GM06990 (cell line): ENCODE results near the gene JMJD8.

Experiments used
- DNase-seq: peaks from one replicate; pipeline ENCODE4 v3.0.0-alpha.2; 2011; ENCODE audit not compliant: insufficient read length; ENCODE audit errors: extremely low read depth
- H3K27me3 ChIP-seq: replicated peaks from 2 replicates; pipeline ENCODE4 v1.6.0; 2011; ENCODE audit warnings: low read length; ENCODE audit not compliant: control insufficient read depth, insufficient read depth
- H3K36me3 ChIP-seq: 2 replicates; pipeline ENCODE4 v1.5.1; 2011; ENCODE audit warnings: low read length; ENCODE audit not compliant: control insufficient read depth, insufficient read depth
- H3K4me3 ChIP-seq: replicated peaks from 2 replicates; pipeline ENCODE4 v1.5.1; 2011; ENCODE audit warnings: low read depth, mild to moderate bottlenecking, control low read depth, low read length
- CTCF ChIP-seq: IDR thresholded peaks from 2 replicates; pipeline ENCODE4 v1.5.1; 2011; ENCODE audit warnings: low read length, control low read depth, mild to moderate bottlenecking, inconsistent platforms; ENCODE audit not compliant: insufficient read depth, poor library complexity, severe bottlenecking

The JMJD8 gene

GRCh38 chr16:669666-670065 lies 14.5 kb downstream of the JMJD8 start:
- H3K4me3 ChIP-seq: no peak overlapping the region; the same call in 1 of the 2 replicates
- no peak for DNase-seq

GRCh38 chr16:668519-669171 lies 15.5 kb downstream of the JMJD8 start:
- no peak for DNase-seq
- TF ChIP-seq CTCF: no peak
- Histone ChIP-seq H3K4me3 (peak overlapping the region; percentile 69), H3K36me3 (peaks cover 30% of the 10 kb centered on the region), H3K27me3 (no peaks in the 10 kb centered on the region)

More at GRCh38 chr16:669666-670065, 14.5 kb downstream of the JMJD8 start:
- Histone ChIP-seq H3K27me3 (no peaks in the 10 kb centered on the region), H3K36me3 (peaks cover 31% of the 10 kb centered on the region)
- no peak for TF ChIP-seq CTCF

DNA sequence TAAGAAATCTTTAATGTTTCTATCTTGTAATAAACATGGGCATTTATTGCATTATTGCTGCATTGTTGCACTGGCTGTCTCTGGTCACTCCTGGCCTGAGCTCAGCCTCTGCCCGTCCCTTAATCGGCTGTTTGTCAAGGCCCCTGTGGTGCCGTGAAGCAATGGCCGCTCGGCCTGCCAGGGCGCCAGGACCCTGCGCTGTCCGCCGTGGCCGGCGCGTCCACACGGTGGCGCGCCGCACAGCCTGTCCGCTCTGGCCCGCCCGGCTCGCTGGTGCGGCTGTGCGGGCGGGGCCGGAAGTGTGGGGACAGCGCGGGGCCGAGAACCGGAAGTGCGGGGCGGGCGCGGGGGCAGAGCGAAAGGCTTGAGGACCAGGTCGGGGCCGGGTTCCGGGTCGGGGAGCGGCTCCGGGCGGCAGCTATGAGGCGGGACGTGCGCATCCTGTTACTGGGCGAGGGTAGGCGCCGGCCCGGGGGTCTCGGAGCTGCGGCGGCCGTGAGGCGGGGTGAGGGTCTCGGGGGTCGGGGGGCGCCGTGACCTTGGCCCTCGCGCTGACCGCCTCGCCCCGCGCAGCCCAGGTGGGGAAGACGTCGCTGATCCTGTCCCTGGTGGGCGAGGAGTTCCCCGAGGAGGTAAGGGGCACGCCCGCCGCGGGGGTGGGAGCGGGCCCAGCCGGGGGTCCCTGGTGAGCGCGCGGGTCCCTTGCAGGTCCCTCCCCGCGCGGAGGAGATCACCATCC lies 16.2 kb downstream of the JMJD8 start, which contains the start of gene RHOT2:
Gene RHOT2 (plus strand): TSS at position 353 of the 739 bp plus-strand sequence. CDS start 68 bp downstream, at position 421.
- peak; percentile 30 for TF ChIP-seq CTCF
- Histone ChIP-seq H3K27me3 (no peaks in the 10 kb centered on the region), H3K36me3 (peaks cover 24% of the 10 kb centered on the region), H3K4me3 (peak within 1 kb of the TSS; percentile 69)
- DNase-seq: peak; percentile 95

DNA sequence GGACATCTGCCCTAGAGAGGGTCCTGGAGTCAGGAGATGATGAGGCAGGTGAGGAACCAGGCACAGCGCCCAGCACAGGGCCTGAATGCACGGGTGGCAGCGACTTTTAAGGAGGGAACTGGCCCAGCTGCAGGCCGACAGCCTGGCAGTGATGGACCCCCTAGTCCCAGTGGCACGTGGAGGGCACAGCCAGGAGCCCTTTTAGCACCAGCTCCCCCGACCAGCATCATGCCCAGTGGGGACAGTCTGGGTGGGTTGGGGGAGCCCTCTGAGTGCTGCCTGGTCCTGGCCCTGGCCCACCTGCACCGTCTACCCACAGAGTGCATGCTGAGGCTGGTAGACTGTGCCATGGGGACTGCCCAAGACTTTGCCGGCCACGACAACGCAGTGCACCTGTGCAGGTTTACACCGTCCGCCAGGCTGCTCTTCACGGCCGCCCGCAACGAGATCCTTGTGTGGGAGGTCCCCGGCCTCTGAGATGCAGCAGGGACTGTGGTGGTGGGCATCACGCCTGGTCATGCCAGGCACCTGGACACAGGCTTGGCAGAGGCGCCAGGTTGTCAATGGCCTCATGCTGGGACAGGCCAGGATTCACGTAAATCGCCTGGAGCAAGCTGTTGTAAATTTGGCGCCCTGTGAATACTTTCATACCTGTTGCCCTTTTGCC lies 16.9 kb downstream of the JMJD8 start:
- DNase-seq: no peak
- no peak for TF ChIP-seq CTCF
- Histone ChIP-seq H3K27me3 (no peaks in the 10 kb centered on the region), H3K4me3 (no peak overlapping the region), H3K36me3 (peaks cover 19% of the 10 kb centered on the region)

DNA sequence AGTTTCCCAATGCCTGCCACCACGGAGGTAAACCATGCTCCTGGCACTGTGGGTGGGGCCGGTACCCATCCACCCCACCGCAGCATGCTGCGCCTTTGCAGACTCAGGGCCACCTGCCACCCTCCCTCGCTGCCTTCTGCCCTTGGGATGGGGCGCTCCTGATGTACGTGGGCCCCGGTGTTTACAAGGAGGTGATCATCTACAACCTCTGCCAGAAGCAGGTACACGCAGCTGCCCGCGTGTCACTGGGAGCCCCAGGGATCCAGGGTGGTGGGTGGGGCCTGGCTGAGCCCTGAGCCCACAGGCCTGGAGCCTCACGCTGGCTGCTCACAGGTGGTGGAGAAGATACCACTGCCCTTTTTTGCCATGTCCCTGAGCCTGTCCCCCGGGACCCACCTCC lies 17.6 kb downstream of the JMJD8 start:
- no peak for TF ChIP-seq CTCF
- DNase-seq: no peak
- Histone ChIP-seq H3K4me3 (no peak overlapping the region), H3K27me3 (no peaks in the 10 kb centered on the region), H3K36me3 (peaks cover 18% of the 10 kb centered on the region)
